Measurements from ENCODE around the gene PCDHB2. TPM values are rescaled to one million over a fixed set of nuclear protein-coding genes. Genes with fewer than 3 reads are reported as not detected.
"Not testable (repeated sequence)": the region's sequence is repeated elsewhere in the genome, so short reads cannot be mapped to it uniquely, and the experiment has no call there.

Gene PCDHB2
- total RNA-seq, 2 donors from 2014 or later, result 1.8 to 2.0 TPM

- intact Hi-C loops (cut with DNase I), result no loop called here
- Histone ChIP-seq H3K36me3 (replicated peaks in 1 of 2; ENCODE audit: insufficient read depth in 1 of 2, low read depth in 2 of 2) (no peaks in the 10 kb centered on the region), H3K27ac (no peak overlapping the region), H3K9me3 (peaks cover 0 to 31% (median 2%) of the 10 kb centered on the region in 3 donors), H3K27me3 (no peaks in the 10 kb centered on the region), H3K4me3 (no peak overlapping the region), H3K4me1 (no peaks in the 10 kb centered on the region)
- DNase-seq (no peak), ATAC-seq (no peak)
- TF ChIP-seq POLR2A (IDR thresholded peaks at IDR 0.05) (no peak), CTCF (IDR thresholded peaks at IDR 0.05) (no peak)
- 18 to 54% methylated on average over 19 to 20 of the region's 20 CpGs for WGBS, 2 donors
Measured at GRCh38 chr5:141101059-141101458, 6.6 kb downstream of the PCDHB2 start.

- H3K4me3 ChIP-seq; H3K27me3 ChIP-seq; ATAC-seq; H3K27ac ChIP-seq; H3K4me1 ChIP-seq; intact Hi-C loops (cut with DNase I); DNase-seq; H3K36me3 ChIP-seq (replicated peaks in 1 of 2; ENCODE audit: insufficient read depth in 1 of 2, low read depth in 2 of 2): not testable (repeated sequence)
- H3K9me3 ChIP-seq, result peaks cover 0 to 29% (median 2%) of the 10 kb centered on the region in 3 donors
- WGBS, 2 donors, result 33 to 38% methylated on average over 6 to 24 of the region's 39 CpGs
Measured at GRCh38 chr5:141102070-141102469, 7.7 kb downstream of the PCDHB2 start.

DNA sequence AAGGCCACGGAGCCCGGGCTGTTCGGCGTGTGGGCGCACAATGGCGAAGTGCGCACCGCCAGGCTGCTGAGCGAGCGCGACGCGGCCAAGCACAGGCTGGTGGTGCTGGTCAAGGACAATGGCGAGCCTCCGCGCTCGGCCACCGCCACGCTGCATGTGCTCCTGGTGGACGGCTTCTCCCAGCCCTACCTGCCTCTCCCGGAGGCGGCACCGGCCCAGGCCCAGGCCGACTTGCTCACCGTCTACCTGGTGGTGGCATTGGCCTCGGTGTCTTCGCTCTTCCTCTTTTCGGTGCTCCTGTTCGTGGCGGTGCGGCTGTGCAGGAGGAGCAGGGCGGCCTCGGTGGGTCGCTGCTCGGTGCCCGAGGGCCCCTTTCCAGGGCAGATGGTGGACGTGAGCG, 8.1 kb downstream of the PCDHB2 start:
- ATAC-seq; intact Hi-C loops (cut with DNase I); H3K4me1 ChIP-seq; H3K27me3 ChIP-seq; H3K4me3 ChIP-seq; DNase-seq; H3K27ac ChIP-seq; H3K36me3 ChIP-seq (replicated peaks in 1 of 2; ENCODE audit: insufficient read depth in 1 of 2, low read depth in 2 of 2): not testable (repeated sequence)
- peaks cover 0 to 29% (median 2%) of the 10 kb centered on the region in 3 donors for H3K9me3 ChIP-seq
- WGBS, 2 donors, result 36% methylated on average over 23 of the region's 38 CpGs; no CpG with 5 or more reads in 1 of the 2 donors

DNA sequence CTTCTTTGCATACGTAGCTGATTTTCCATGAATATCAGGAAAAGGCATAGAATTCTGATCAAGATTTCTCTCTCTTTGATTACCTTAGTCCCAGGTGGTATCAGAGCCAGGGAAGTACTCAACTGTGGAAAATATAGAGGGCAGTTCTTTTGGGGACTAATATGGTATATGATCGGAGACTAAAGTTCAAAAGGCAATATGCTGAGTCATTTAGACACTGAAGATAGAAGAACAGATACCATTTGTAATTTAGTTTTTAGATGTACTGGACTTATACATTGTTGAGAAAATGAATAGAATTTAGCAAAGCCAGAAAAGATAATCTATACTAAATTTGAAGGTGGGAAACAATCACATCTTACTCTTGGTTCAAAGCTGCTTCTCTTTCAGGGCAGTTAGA, 10.9 kb downstream of the PCDHB2 start:
- Histone ChIP-seq H3K27ac (no peak overlapping the region), H3K4me1 (no peaks in the 10 kb centered on the region), H3K27me3 (no peaks in the 10 kb centered on the region), H3K9me3 (peaks cover 0 to 16% (median 2%) of the 10 kb centered on the region in 3 donors), H3K4me3 (no peak overlapping the region), H3K36me3 (replicated peaks in 1 of 2; ENCODE audit: insufficient read depth in 1 of 2, low read depth in 2 of 2) (no peaks in the 10 kb centered on the region)
- intact Hi-C loops (cut with DNase I), result no loop called here
- ATAC-seq (no peak), DNase-seq (no peak)
- TF ChIP-seq CTCF (IDR thresholded peaks at IDR 0.05) (no peak), POLR2A (IDR thresholded peaks at IDR 0.05) (no peak)
- WGBS, 2 donors, result 44 to 74% methylated on average over 2 of the region's 2 CpGs

DNA sequence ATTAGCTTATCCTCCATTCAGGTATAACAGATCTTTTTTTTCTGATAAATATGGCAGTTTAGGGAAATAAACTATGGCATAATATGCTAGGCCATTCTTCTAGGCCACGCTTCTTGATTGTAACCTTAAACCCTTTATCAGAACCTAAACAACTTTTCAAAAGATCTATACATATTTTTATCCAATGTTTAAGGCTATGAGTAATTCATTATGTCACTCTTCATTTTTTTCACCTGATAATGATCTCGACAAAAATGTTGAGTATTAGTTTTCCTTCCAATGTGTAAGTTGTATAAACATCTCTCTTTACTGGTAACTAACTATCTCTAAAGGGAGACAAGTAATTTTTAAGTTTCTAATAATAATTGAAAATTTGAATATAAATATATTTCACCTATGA, 24.8 kb downstream of the PCDHB2 start:
- intact Hi-C loops (cut with DNase I), result no loop called here
- no peaks in the 10 kb centered on the region for H3K9me3 ChIP-seq
- ATAC-seq (no peak), DNase-seq (no peak)
- TF ChIP-seq CTCF (IDR thresholded peaks at IDR 0.05) (no peak), POLR2A (IDR thresholded peaks at IDR 0.05) (no peak)
- H3K27ac ChIP-seq, result no peak overlapping the region
- H3K27me3 ChIP-seq, result no peaks in the 10 kb centered on the region
- no peaks in the 10 kb centered on the region for H3K36me3 ChIP-seq (replicated peaks in 1 of 2; ENCODE audit: insufficient read depth in 1 of 2, low read depth in 2 of 2)
- H3K4me3 ChIP-seq, result no peak overlapping the region
- WGBS, 2 donors, result 37 to 38% methylated on average over 2 of the region's 2 CpGs
- no peaks in the 10 kb centered on the region for H3K4me1 ChIP-seq

GRCh38 chr5:141121563-141121962, 27.1 kb downstream of the PCDHB2 start, which contains the start of gene PCDHB4:
PCDHB4 (plus strand) TSS chr5:141121818; CDS start chr5:141121999, 181 bp downstream.
- Histone ChIP-seq H3K4me3 (no peak within 1 kb of the TSS), H3K9me3 (no peaks in the 10 kb centered on the region), H3K27ac (peak within 1 kb of the TSS in 3 of 4 donors; percentile 36 to 68 (median 56)), H3K4me1 (no peaks in the 10 kb centered on the region), H3K36me3 (replicated peaks in 1 of 2; ENCODE audit: insufficient read depth in 1 of 2, low read depth in 2 of 2) (no peaks in the 10 kb centered on the region), H3K27me3 (no peaks in the 10 kb centered on the region)
- WGBS, 2 donors, result 13 to 19% methylated on average over 16 of the region's 16 CpGs
- TF ChIP-seq CTCF (IDR thresholded peaks at IDR 0.05) (peak in 5 of 7 experiments; percentile 37 to 61 (median 50)), POLR2A (IDR thresholded peaks at IDR 0.05) (peak in 2 of 3 donors; percentile 37 to 39)
- intact Hi-C loops (cut with DNase I), result no loop called here
- DNase-seq (peak; percentile 48 to 72 (median 68)), ATAC-seq (peak; percentile 55)
